HEK293T (cell line): ENCODE results near the gene KRT23.

Source experiments
- FOXK2 ChIP-seq: fragments of 450-650 bp; IDR thresholded peaks from 2 replicates; pipeline ENCODE4 v1.6.1; 2016; ENCODE audit warnings: mild to moderate bottlenecking
- FOXM1 ChIP-seq: fragments of 450-650 bp; IDR thresholded peaks from 2 replicates; pipeline ENCODE4 v1.6.1; 2017; ENCODE audit warnings: mild to moderate bottlenecking, borderline replicate concordance
- PKNOX1 ChIP-seq: fragments of 450-650 bp; IDR thresholded peaks from 2 replicates; pipeline ENCODE4 v1.6.1; 2016
- SP1 ChIP-seq: fragments of 450-650 bp; IDR thresholded peaks from 2 replicates; pipeline ENCODE4 v1.6.1; 2017
- SUZ12 ChIP-seq: fragments of 450-650 bp; IDR thresholded peaks from 2 replicates; pipeline ENCODE4 v1.6.1; 2016; ENCODE audit warnings: mild to moderate bottlenecking

GRCh38 chr17:40935624-40936023 lies 1.8 kb downstream of the KRT23 start:
- TF ChIP-seq SP1: no peak
- TF ChIP-seq SUZ12: no peak
- TF ChIP-seq PKNOX1: no peak
- TF ChIP-seq FOXM1: no peak
- TF ChIP-seq FOXK2: no peak
